Stimulated activated memory B cell treated with anti-CD40 and anti-IgM and Interleukin-4, amounts not matched to agents 10 μg/mL and 1 μg/mL and 100 μg/mL, for 72 hours (primary cell): Measurements from ENCODE around the gene TMEM266.

Source experiments
- ATAC-seq: fragments of 150-1000 bp; cut with Tn5 transposase; 2 replicates; pipeline ENCODE4 v1.10.0; 2021
- H3K27ac Mint-ChIP-seq: one replicate; pipeline ENCODE4 v1.8.0; 2022; ENCODE audit warnings: mild to moderate bottlenecking, mixed read lengths
- H3K27me3 Mint-ChIP-seq: one replicate; pipeline ENCODE4 v1.8.0; 2022; ENCODE audit warnings: mixed read lengths
- H3K36me3 Mint-ChIP-seq: one replicate; pipeline ENCODE4 v1.8.0; 2022; ENCODE audit warnings: mixed read lengths
- H3K4me1 Mint-ChIP-seq: one replicate; pipeline ENCODE4 v1.8.0; 2022; ENCODE audit warnings: mixed read lengths
- H3K4me3 Mint-ChIP-seq: one replicate; pipeline ENCODE4 v1.8.0; 2022; ENCODE audit warnings: mild to moderate bottlenecking, moderate library complexity, mixed read lengths
- H3K9me3 Mint-ChIP-seq: one replicate; pipeline ENCODE4 v1.8.0; 2022; ENCODE audit warnings: mixed read lengths

The TMEM266 gene

GRCh38 chr15:76138436-76138835, 78.7 kb downstream of the TMEM266 start:
- Mint-ChIP-seq H3K27ac (no peak overlapping the region), H3K4me1 (peaks cover 14% of the 10 kb centered on the region), H3K27me3 (peaks cover 28% of the 10 kb centered on the region), H3K4me3 (no peak overlapping the region), H3K36me3 (no peaks in the 10 kb centered on the region), H3K9me3 (no peaks in the 10 kb centered on the region)
- no peak for ATAC-seq

DNA sequence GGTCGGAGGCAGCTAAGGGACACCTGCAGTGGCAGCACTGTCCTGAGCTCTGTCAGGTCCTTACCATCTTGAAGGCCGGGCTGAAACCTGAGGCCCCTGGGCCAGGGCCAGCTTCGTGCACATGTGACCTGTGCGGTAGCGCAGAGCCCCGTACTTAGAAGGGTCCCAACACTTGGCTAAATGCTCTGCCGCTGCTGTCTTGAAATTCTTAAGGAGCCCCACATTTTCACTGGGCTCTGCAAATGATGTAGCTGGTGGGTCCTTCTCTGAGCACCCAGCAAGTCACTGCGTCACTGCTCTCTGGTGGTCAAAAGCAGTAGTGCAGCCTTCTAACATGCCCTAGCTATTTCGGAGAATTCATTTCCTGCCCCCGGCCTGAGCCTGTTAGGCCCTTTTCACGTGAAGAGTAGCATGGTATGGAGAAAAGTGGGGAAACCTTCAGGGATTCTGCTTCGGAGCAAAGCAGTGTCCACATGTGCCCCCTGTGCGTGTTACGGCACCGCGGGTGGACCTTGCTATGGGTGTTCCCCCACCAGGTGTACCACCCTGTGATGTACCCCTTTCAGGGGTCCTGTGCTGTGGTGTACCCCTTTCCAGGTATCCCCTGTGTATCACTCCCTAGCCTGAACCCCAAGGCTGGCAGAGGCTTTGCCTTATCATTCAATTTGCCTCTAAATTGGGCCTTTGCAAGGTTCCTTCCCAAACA, 79.7 kb downstream of the TMEM266 start:
- Mint-ChIP-seq H3K4me1 (peaks cover 14% of the 10 kb centered on the region), H3K9me3 (no peaks in the 10 kb centered on the region), H3K4me3 (no peak overlapping the region), H3K27ac (no peak overlapping the region), H3K27me3 (peaks cover 39% of the 10 kb centered on the region), H3K36me3 (no peaks in the 10 kb centered on the region)
- ATAC-seq, result peak; percentile 82

GRCh38 chr15:76140074-76140464, 80.3 kb downstream of the TMEM266 start:
- Mint-ChIP-seq H3K4me3 (no peak overlapping the region), H3K9me3 (no peaks in the 10 kb centered on the region), H3K27ac (no peak overlapping the region), H3K27me3 (peaks cover 45% of the 10 kb centered on the region), H3K36me3 (no peaks in the 10 kb centered on the region), H3K4me1 (peaks cover 13% of the 10 kb centered on the region)
- no peak for ATAC-seq

GRCh38 chr15:76146812-76147211, 87.0 kb downstream of the TMEM266 start:
- H3K36me3 Mint-ChIP-seq, result no peaks in the 10 kb centered on the region
- H3K9me3 Mint-ChIP-seq, result no peaks in the 10 kb centered on the region
- peaks cover 30% of the 10 kb centered on the region for H3K4me1 Mint-ChIP-seq
- no peak overlapping the region for H3K27ac Mint-ChIP-seq
- H3K4me3 Mint-ChIP-seq, result no peak overlapping the region
- H3K27me3 Mint-ChIP-seq, result peaks cover 45% of the 10 kb centered on the region
- no peak for ATAC-seq

GRCh38 chr15:76147906-76148570, 88.3 kb downstream of the TMEM266 start:
- Mint-ChIP-seq H3K36me3 (no peaks in the 10 kb centered on the region), H3K4me1 (peaks cover 31% of the 10 kb centered on the region), H3K4me3 (peak overlapping the region; percentile 2), H3K27me3 (peaks cover 40% of the 10 kb centered on the region), H3K9me3 (no peaks in the 10 kb centered on the region), H3K27ac (no peak overlapping the region)
- ATAC-seq, result peak; percentile 51

DNA sequence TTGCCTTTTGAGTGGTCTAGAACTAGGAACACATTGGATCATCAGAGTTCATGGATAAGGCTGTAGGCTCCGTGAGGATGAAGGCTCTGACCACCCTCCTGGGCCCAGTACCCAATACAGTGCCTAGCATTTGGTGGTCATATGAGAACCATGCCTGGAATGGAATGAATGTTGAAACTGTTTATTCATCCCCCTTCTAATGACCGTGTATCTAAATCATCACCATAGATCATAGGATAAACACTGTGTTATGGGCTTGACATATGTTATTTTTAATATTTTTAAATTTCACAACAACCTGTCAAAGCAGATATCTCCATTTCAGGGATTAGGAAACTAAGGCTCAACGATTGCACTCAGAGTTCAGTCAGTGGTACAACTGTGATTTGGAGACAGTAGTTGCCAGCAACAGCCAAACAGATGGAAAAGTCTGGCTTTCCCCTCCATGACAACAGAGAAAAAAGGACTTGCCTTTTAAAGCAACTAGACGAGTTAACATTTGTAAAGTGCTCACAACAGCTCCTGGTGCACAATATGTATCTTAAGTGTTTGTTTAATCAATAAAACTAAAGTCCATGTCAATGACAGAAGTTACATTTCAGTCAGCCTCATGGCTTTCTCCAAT, 89.6 kb downstream of the TMEM266 start:
- Mint-ChIP-seq H3K4me1 (peaks cover 31% of the 10 kb centered on the region), H3K27ac (no peak overlapping the region), H3K4me3 (no peak overlapping the region), H3K36me3 (no peaks in the 10 kb centered on the region), H3K9me3 (no peaks in the 10 kb centered on the region), H3K27me3 (peaks cover 26% of the 10 kb centered on the region)
- no peak for ATAC-seq

DNA sequence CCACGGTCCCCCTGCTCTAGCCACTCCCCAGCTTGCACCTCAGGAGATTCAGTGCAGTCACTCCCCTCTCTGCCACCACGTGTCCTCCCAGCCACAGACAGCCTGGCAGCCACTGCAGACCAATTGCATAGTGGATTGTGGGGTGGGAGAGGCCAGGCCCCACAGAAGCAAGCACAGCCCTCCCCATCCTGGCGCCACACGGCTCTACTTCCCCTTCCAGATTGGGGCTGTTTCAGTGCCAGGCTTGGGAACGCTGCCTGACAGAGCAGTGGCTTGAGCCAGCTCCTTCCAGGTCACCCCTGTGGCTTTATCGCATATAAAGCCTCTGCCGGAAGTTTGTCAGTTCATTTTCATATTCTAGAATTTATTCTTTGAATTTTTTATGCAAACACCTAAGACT, 90.7 kb downstream of the TMEM266 start:
- Mint-ChIP-seq H3K27ac (peak overlapping the region; percentile 18), H3K4me3 (peak overlapping the region; percentile 42), H3K36me3 (no peaks in the 10 kb centered on the region), H3K9me3 (no peaks in the 10 kb centered on the region), H3K4me1 (peaks cover 24% of the 10 kb centered on the region), H3K27me3 (peaks cover 16% of the 10 kb centered on the region)
- ATAC-seq, result peak; percentile 25

- Mint-ChIP-seq H3K36me3 (no peaks in the 10 kb centered on the region), H3K4me1 (peaks cover 24% of the 10 kb centered on the region), H3K27me3 (peaks cover 11% of the 10 kb centered on the region), H3K9me3 (no peaks in the 10 kb centered on the region), H3K4me3 (peak overlapping the region; percentile 42), H3K27ac (peak overlapping the region; percentile 25)
- peak; percentile 93 for ATAC-seq
These were observed 91.3 kb downstream of the TMEM266 start for GRCh38 chr15:76150971-76151598.

- no peaks in the 10 kb centered on the region for H3K9me3 Mint-ChIP-seq
- no peaks in the 10 kb centered on the region for H3K36me3 Mint-ChIP-seq
- peak overlapping the region; percentile 3 for H3K4me3 Mint-ChIP-seq
- H3K4me1 Mint-ChIP-seq, result peaks cover 24% of the 10 kb centered on the region
- ATAC-seq, result no peak
- H3K27me3 Mint-ChIP-seq, result peaks cover 6% of the 10 kb centered on the region
- H3K27ac Mint-ChIP-seq, result peak overlapping the region; percentile 25
These were observed 91.8 kb downstream of the TMEM266 start for GRCh38 chr15:76151599-76151974.

DNA sequence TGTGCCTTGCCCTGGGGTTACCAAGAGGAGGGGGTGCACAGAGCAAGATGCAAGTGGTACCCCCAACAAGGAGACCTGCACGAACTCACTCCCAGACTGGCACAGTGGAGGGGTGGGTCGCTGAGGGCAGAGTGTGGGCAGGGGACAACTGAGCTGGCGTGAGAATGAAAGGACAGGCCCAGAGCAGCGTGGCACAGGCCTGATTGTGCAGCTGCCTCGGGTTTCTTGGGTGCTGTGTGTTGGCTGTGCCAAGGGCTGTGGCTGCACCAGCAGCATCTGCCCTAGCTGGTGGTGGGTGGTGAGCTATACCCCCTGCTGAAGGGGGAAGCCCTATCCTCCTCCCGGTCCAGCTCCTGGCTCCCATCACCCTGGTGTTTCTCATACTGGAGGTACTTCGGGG, 92.4 kb downstream of the TMEM266 start:
- Mint-ChIP-seq H3K4me3 (no peak overlapping the region), H3K4me1 (peaks cover 24% of the 10 kb centered on the region), H3K27me3 (no peaks in the 10 kb centered on the region), H3K9me3 (no peaks in the 10 kb centered on the region), H3K27ac (no peak overlapping the region), H3K36me3 (no peaks in the 10 kb centered on the region)
- no peak for ATAC-seq

DNA sequence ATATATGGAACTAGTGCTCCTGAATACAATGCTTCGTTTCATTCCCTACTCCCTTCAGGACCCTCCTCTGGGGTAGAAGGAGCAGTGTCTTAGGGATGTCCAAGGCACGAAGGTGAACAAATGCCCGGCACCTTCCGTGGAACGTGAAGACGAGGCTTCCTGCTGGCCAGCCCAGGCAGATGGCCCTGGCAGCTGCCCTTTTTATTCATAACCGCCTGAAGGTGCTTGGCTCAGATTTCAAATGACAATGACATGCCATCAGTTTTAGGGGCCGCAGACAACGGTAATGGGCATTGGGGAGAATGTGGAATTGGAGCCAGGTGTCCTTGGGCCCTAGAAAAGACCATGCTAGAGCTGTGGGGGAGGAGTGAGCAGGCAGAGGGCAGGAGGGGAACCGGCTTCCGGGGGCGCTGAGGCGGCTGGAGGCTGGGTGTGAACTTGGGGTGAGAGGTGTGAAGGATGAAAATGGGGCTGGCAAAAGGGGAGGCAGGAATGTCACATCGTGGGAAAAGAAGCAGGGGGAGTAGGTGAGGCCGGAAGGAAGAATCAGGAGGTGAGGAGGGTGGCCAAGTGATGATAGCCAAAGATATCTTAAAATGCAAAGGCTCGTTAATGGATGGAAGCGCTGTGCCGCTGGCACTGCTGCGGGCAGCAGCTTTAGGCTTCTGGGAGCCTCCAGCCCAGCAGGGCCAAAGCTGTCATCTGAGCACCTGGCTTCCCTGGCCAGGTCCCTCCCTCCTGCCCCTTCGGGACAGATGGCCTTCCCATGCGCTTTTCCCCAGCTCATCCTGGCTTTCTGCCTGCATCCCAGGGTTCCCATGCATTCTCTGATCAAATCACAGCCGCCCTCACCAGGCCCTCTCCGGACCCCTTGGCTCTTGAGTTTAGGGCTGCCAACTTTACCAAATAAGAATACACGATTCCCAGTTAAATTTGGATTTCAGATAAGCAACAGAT, 93.7 kb downstream of the TMEM266 start:
- no peak overlapping the region for H3K27ac Mint-ChIP-seq
- ATAC-seq, result no peak
- no peaks in the 10 kb centered on the region for H3K27me3 Mint-ChIP-seq
- H3K4me3 Mint-ChIP-seq, result no peak overlapping the region
- H3K36me3 Mint-ChIP-seq, result no peaks in the 10 kb centered on the region
- H3K4me1 Mint-ChIP-seq, result peaks cover 17% of the 10 kb centered on the region
- no peaks in the 10 kb centered on the region for H3K9me3 Mint-ChIP-seq

DNA sequence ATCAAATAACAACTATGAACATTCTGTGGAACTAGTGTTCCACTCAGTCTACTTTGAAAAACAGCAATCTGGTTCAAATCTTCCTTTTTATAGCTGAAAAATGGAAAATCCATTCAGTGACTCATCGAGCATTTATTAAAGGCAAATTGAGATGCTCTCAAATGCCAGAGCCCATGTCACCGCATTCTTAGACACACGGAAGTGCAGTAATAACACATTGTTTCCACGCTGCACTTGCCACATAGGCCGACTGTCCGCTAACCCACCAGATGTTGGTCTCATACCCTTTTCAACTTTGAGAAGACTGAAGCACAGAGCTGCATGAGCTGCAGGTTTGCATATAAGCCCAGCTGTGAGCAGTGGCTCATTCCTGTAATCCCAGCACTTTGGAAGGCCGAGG, 95.9 kb downstream of the TMEM266 start:
- Mint-ChIP-seq H3K4me1 (peaks cover 11% of the 10 kb centered on the region), H3K9me3 (no peaks in the 10 kb centered on the region), H3K36me3 (no peaks in the 10 kb centered on the region), H3K27ac (no peak overlapping the region), H3K4me3 (no peak overlapping the region), H3K27me3 (peaks cover 10% of the 10 kb centered on the region)
- ATAC-seq, result no peak

- peaks cover 21% of the 10 kb centered on the region for H3K27me3 Mint-ChIP-seq
- no peaks in the 10 kb centered on the region for H3K36me3 Mint-ChIP-seq
These were observed 98.4 kb downstream of the TMEM266 start for GRCh38 chr15:76158226-76158625.

DNA sequence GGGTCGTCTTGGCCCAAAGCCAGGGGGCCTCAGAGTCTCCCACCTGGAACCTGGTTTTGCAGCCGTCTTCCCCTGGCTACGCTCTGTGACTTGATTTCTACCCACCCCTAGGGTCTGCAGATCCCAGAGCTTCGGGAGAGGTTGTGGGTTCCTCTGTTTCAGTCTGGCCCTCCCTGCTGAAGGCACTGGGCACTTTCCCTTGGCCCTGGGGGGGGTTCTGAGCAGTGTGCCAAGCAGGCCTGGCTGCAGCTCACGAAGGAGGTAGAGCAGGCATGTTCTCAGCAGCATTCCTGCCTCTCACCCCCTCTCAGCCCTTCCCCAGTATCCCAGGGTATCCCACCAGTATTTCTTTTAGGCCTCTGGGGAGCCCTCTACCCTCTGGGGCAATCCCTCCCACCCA, 99.0 kb downstream of the TMEM266 start:
- H3K9me3 Mint-ChIP-seq, result no peaks in the 10 kb centered on the region
- peaks cover 21% of the 10 kb centered on the region for H3K27me3 Mint-ChIP-seq
- ATAC-seq, result no peak
- H3K4me3 Mint-ChIP-seq, result no peak overlapping the region
- H3K36me3 Mint-ChIP-seq, result no peaks in the 10 kb centered on the region
- no peaks in the 10 kb centered on the region for H3K4me1 Mint-ChIP-seq
- no peak overlapping the region for H3K27ac Mint-ChIP-seq

More at GRCh38 chr15:76158226-76158625, 98.4 kb downstream of the TMEM266 start:
- Mint-ChIP-seq H3K4me1 (no peaks in the 10 kb centered on the region), H3K9me3 (no peaks in the 10 kb centered on the region), H3K4me3 (no peak overlapping the region), H3K27ac (no peak overlapping the region)
- ATAC-seq, result no peak
